GM23338 (cell line): ENCODE results near the gene ETNPPL. TPM values are rescaled to one million over a fixed set of nuclear protein-coding genes. Genes with fewer than 3 reads are reported as not detected.

ENCODE experiments used
- ATAC-seq: fragments of 200-7000 bp; cut with Tn5 transposase; 3 replicates; pipeline ENCODE4 v1.9.1; 2020
- DNase-seq: peaks from one replicate; pipeline ENCODE4 v3.0.0-alpha.2; 2015; ENCODE audit warnings: low spot score
- H2AFZ ChIP-seq: fragments of 200-600 bp; sonication (generic); 2 replicates; pipeline ENCODE4 v1.8.0; 2016; ENCODE audit warnings: antibody characterized with exemption, mild to moderate bottlenecking, moderate library complexity
- H3F3A ChIP-seq: fragments of 200-600 bp; sonication (generic); replicated peaks from 2 replicates; pipeline ENCODE4 v1.8.0; 2017; ENCODE audit warnings: antibody characterized with exemption, mixed run types, low read depth
- H3K27ac ChIP-seq: fragments of 200-600 bp; sonication (generic); 2 replicates; pipeline ENCODE4 v1.6.1; 2016; ENCODE audit warnings: low read depth
- H3K27me3 ChIP-seq: fragments of 200-600 bp; sonication (generic); 2 replicates; pipeline ENCODE4 v1.8.0; 2016; ENCODE audit warnings: mild to moderate bottlenecking, mixed run types, moderate library complexity; ENCODE audit not compliant: insufficient read depth
- H3K36me3 ChIP-seq: fragments of 200-600 bp; sonication (generic); 2 replicates; pipeline ENCODE4 v1.8.0; 2016; ENCODE audit warnings: mild to moderate bottlenecking; ENCODE audit not compliant: insufficient read depth
- H3K4me1 ChIP-seq: fragments of 200-600 bp; sonication (generic); 2 replicates; pipeline ENCODE4 v1.8.0; 2016; ENCODE audit warnings: mild to moderate bottlenecking, moderate library complexity; ENCODE audit not compliant: insufficient read depth
- H3K4me2 ChIP-seq: fragments of 200-600 bp; sonication (generic); 2 replicates; pipeline ENCODE4 v1.7.1; 2017; ENCODE audit warnings: mixed run types
- H3K4me3 ChIP-seq: fragments of 200-600 bp; sonication (generic); 2 replicates; pipeline ENCODE4 v1.6.1; 2016; ENCODE audit warnings: mixed run types
- H3K79me2 ChIP-seq: fragments of 200-600 bp; sonication (generic); replicated peaks from 2 replicates; pipeline ENCODE4 v1.8.0; 2017; ENCODE audit warnings: mild to moderate bottlenecking; ENCODE audit not compliant: insufficient read depth
- H3K9me2 ChIP-seq: fragments of 200-600 bp; sonication (generic); 2 replicates; pipeline ENCODE4 v1.8.0; 2017; ENCODE audit not compliant: insufficient read depth
- H4K20me1 ChIP-seq: fragments of 200-600 bp; sonication (generic); replicated peaks from 2 replicates; pipeline ENCODE4 v1.8.0; 2017; ENCODE audit warnings: mild to moderate bottlenecking; ENCODE audit not compliant: insufficient read depth
- H3K27ac Mint-ChIP-seq: 2 replicates; pipeline ENCODE4 v1.8.0; 2020; ENCODE audit warnings: inconsistent platforms, mild to moderate bottlenecking, moderate library complexity, mixed read lengths
- H3K27me3 Mint-ChIP-seq: 3 replicates; pipeline ENCODE4 v1.8.0; 2022; ENCODE audit warnings: low read depth, mild to moderate bottlenecking, moderate library complexity, mixed read lengths, inconsistent platforms; ENCODE audit not compliant: insufficient read depth, poor library complexity
- H3K36me3 Mint-ChIP-seq: 3 replicates; pipeline ENCODE4 v1.8.0; 2021; ENCODE audit warnings: low read depth, mild to moderate bottlenecking, inconsistent platforms, moderate library complexity, mixed read lengths
- H3K4me1 Mint-ChIP-seq: 3 replicates; pipeline ENCODE4 v1.8.0; 2020; ENCODE audit warnings: mild to moderate bottlenecking, inconsistent platforms, mixed read lengths
- H3K4me3 Mint-ChIP-seq: 3 replicates; pipeline ENCODE4 v1.8.0; 2021; ENCODE audit warnings: moderate library complexity, mild to moderate bottlenecking, inconsistent platforms, mixed read lengths
- H3K9me3 Mint-ChIP-seq: 3 replicates; pipeline ENCODE4 v1.8.0; 2020; ENCODE audit warnings: moderate library complexity, mild to moderate bottlenecking, inconsistent platforms, mixed read lengths
- CREB1 ChIP-seq: fragments of 250-450 bp; sonication (Bioruptor Pico); IDR thresholded peaks from 2 replicates; pipeline ENCODE4 v1.5.0; 2020; ENCODE audit warnings: low read depth, mild to moderate bottlenecking, moderate library complexity
- EZH2 ChIP-seq: fragments of 200-600 bp; sonication (generic); IDR thresholded peaks from one replicate; pipeline ENCODE4 v1.8.0; 2017; ENCODE audit warnings: antibody characterized with exemption, mild to moderate bottlenecking, low read depth; ENCODE audit not compliant: unreplicated experiment
- EZH2phosphoT487 ChIP-seq: fragments of 200-600 bp; sonication (generic); IDR thresholded peaks from one replicate; pipeline ENCODE4 v1.8.1; 2018; ENCODE audit warnings: antibody characterized with exemption; ENCODE audit not compliant: unreplicated experiment
- NANOG ChIP-seq: IDR thresholded peaks from 2 replicates; pipeline ENCODE4 v1.6.1; 2016; ENCODE audit warnings: antibody characterized with exemption, borderline replicate concordance
- POLR2AphosphoS5 ChIP-seq: IDR thresholded peaks from 2 replicates; pipeline ENCODE4 v1.6.1; 2016; ENCODE audit warnings: antibody characterized with exemption, low read depth
- REST ChIP-seq: IDR thresholded peaks from one replicate; pipeline ENCODE4 v1.6.1; 2018; ENCODE audit warnings: antibody characterized with exemption; ENCODE audit not compliant: unreplicated experiment
- STAT1 ChIP-seq: IDR thresholded peaks from one replicate; pipeline ENCODE4 v1.6.1; 2016; ENCODE audit warnings: antibody characterized with exemption; ENCODE audit not compliant: unreplicated experiment
- ZNF114 ChIP-seq: fragments of 250-450 bp; sonication (Bioruptor Pico); IDR thresholded peaks from 2 replicates; pipeline ENCODE4 v1.5.0; 2020; ENCODE audit warnings: mild to moderate bottlenecking, moderate library complexity
- ZNF331 ChIP-seq: fragments of 250-450 bp; sonication (Bioruptor Pico); IDR thresholded peaks from 2 replicates; pipeline ENCODE4 v1.5.0; 2020; ENCODE audit warnings: low read depth, mild to moderate bottlenecking, moderate library complexity
- polyA plus RNA-seq: library from polyadenylated mRNA; unstranded; fragments of >200 nt; fragmentation: Nextera tagmentation; extraction: Ambion mirVana; gene quantifications from 2 replicates; pipeline ENCODE4 v1.2.1, GENCODE V29; 2016
- total RNA-seq: library from RNA; depleted of rRNA; stranded (reverse); fragments of >200 nt; shearing (Covaris generic); gene quantifications from 2 replicates; pipeline ENCODE4 v1.2.3, GENCODE V29; 2014
- TF ChIP-seq, protein P1 (sequence below), 2 experiments: fragments of 200-600 bp in 1 of 2; sonication (generic) in 1 of 2; conservative IDR thresholded peaks; 2 replicates each; pipeline versions ENCODE4 v1.5.1 to v1.6.1; 2016 to 2017; ENCODE audit warnings: antibody characterized with exemption in 2 of 2, low read depth in 2 of 2, mild to moderate bottlenecking in 2 of 2, moderate library complexity in 1 of 2

Gene ETNPPL
- total and polyA plus RNA-seq, 2 experiments from 2014 or later, result 1.2 to 1.5 TPM

GRCh38 chr4:108794136-108794535, 31.3 kb upstream of the ETNPPL start:
- no peaks in the 10 kb centered on the region for H3K36me3 Mint-ChIP-seq
- no peak for ATAC-seq
- no peak overlapping the region for H3K4me3 ChIP-seq

DNA sequence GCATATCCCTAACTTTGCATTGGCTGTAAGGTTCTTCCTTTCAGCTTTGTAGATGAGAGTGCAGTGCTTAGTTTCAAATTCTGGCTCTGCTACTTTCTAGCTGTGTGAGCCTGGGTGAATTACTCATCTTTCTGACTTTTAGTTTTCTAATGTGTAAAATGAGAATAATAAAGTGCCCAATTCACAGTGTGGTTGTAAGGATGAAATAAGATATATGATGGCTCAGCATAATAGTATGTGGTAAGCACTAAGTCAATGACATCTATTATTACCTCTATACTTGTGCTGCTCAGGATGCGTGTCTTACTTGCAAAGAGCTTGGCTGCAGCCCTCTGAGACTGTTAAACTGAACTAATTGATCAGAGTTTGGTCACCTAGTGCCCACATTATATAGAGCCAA, 30.6 kb upstream of the ETNPPL start:
- no peaks in the 10 kb centered on the region for H3K9me2 ChIP-seq
- no peak overlapping the region for H3K4me2 ChIP-seq
- DNase-seq (no peak), ATAC-seq (no peak)
- Mint-ChIP-seq H3K27me3 (no peaks in the 10 kb centered on the region), H3K4me3 (no peak overlapping the region), H3K9me3 (no peaks in the 10 kb centered on the region), H3K4me1 (no peaks in the 10 kb centered on the region), H3K27ac (no peak overlapping the region), H3K36me3 (no peaks in the 10 kb centered on the region)
- H3K36me3 ChIP-seq, result no peaks in the 10 kb centered on the region
- no peaks in the 10 kb centered on the region for H3K27me3 ChIP-seq
- no peaks in the 10 kb centered on the region for H4K20me1 ChIP-seq
- no peaks in the 10 kb centered on the region for H3F3A ChIP-seq
- H3K79me2 ChIP-seq, result no peaks in the 10 kb centered on the region
- H2AFZ ChIP-seq, result no peak overlapping the region
- H3K27ac ChIP-seq, result no peak overlapping the region
- no peak overlapping the region for H3K4me3 ChIP-seq
- H3K4me1 ChIP-seq, result no peaks in the 10 kb centered on the region
- TF ChIP-seq REST (no peak), EZH2 (no peak), ZNF331 (no peak), POLR2AphosphoS5 (no peak), STAT1 (no peak), NANOG (no peak)
- TF ChIP-seq, protein P1, sequence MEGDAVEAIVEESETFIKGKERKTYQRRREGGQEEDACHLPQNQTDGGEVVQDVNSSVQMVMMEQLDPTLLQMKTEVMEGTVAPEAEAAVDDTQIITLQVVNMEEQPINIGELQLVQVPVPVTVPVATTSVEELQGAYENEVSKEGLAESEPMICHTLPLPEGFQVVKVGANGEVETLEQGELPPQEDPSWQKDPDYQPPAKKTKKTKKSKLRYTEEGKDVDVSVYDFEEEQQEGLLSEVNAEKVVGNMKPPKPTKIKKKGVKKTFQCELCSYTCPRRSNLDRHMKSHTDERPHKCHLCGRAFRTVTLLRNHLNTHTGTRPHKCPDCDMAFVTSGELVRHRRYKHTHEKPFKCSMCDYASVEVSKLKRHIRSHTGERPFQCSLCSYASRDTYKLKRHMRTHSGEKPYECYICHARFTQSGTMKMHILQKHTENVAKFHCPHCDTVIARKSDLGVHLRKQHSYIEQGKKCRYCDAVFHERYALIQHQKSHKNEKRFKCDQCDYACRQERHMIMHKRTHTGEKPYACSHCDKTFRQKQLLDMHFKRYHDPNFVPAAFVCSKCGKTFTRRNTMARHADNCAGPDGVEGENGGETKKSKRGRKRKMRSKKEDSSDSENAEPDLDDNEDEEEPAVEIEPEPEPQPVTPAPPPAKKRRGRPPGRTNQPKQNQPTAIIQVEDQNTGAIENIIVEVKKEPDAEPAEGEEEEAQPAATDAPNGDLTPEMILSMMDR (conservative IDR thresholded peaks at IDR 0.05; ENCODE audit: low read depth in 2 of 2), result no peak

More at GRCh38 chr4:108794136-108794535, 31.3 kb upstream of the ETNPPL start:
- no peak overlapping the region for H3K4me2 ChIP-seq
- Mint-ChIP-seq H3K9me3 (no peaks in the 10 kb centered on the region), H3K4me1 (no peaks in the 10 kb centered on the region), H3K27ac (no peak overlapping the region), H3K4me3 (no peak overlapping the region), H3K27me3 (no peaks in the 10 kb centered on the region)
- H3K27ac ChIP-seq, result no peak overlapping the region
- H3K9me2 ChIP-seq, result no peaks in the 10 kb centered on the region
- H3K36me3 ChIP-seq, result no peaks in the 10 kb centered on the region
- H2AFZ ChIP-seq, result no peak overlapping the region
- H4K20me1 ChIP-seq, result no peaks in the 10 kb centered on the region
- DNase-seq, result no peak
- H3K4me1 ChIP-seq, result no peaks in the 10 kb centered on the region
- TF ChIP-seq EZH2phosphoT487 (no peak), CREB1 (CRISPR knock-in tag) (no peak), ZNF114 (CRISPR knock-in tag) (no peak), EZH2 (no peak), NANOG (no peak), STAT1 (no peak)
- TF ChIP-seq, protein P1 (conservative IDR thresholded peaks at IDR 0.05; ENCODE audit: low read depth in 2 of 2), result no peak
- H3K27me3 ChIP-seq, result no peaks in the 10 kb centered on the region
- no peaks in the 10 kb centered on the region for H3K79me2 ChIP-seq
- no peaks in the 10 kb centered on the region for H3F3A ChIP-seq
